Right ventricle myocardium superior (tissue), 1 donor: ENCODE measurements around the gene GPX3. TPM values are rescaled to one million over a fixed set of nuclear protein-coding genes. Genes with fewer than 3 reads are reported as not detected.

Experiments used
- ATAC-seq: fragments of 200-7000 bp; cut with Tn5 transposase; one replicate; pipeline ENCODE4 v1.9.1; 2020; ENCODE audit warnings: mild to moderate bottlenecking; ENCODE audit not compliant: poor library complexity
- DNase-seq: peaks from one replicate; pipeline ENCODE4 v3.0.0-alpha.2; 2020
- intact Hi-C: fragments of 100-400 bp; cut with DNase I; formaldehyde crosslinking; loops from one replicate; pipeline ENCODE4 v1.11.2; 2022
- total RNA-seq: library from RNA; stranded (reverse); fragmentation: NEBNext Ultra II Directional; extraction: Animal tissue kit (Norgen Biotek cat#: 25700); gene quantifications from one replicate; pipeline ENCODE4 v1.2.1, GENCODE V29; 2021
- donor health status: DM: no; HTN: yes; CAD: no; lungs with severe emphysema.

GPX3 gene
- total RNA-seq, 1 donor from 2014 or later = 592 TPM

DNA sequence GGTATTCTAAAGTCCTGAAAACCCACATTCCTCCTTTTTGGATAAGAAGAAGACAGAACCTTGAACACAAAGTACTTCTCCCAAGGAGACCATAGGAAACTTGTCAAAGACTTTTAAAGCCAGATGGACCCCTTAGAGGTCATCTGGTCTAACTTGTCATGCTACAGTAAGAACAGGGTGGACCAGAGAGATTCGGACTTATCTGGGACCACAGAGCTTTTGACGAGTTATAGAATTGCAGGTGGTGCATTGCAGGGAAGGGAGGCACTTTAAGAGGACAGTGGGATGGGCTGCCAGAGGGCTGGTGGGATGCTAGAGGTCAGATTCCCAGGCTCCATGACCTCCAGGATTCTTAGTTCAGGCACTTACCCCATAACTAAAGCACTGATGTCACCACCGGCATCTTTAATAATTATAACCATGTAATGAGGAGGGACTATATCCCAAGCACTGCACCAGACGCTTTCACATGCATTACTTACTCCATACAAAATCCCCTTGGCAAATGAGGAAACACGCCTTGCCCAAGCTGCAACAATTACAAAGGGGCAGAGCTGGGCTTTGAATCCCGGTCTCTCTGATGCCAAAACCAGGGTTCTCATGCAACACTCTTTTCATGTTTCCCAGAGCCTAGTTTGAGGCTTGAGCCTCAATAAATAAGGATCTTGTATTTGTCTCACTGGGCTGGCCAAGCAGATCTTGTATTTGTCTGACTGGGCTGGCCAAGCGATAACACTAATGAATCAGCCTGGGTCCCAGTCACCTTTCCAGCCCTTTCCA, 12.8 kb upstream of the GPX3 start:
- DNase-seq (no peak), ATAC-seq (no peak)
- intact Hi-C loops = loop anchor here (5.0 to 10.0 kb wide), 2 partner anchors 105 to 237 kb away; no protein-coding TSS in a partner anchor

DNA sequence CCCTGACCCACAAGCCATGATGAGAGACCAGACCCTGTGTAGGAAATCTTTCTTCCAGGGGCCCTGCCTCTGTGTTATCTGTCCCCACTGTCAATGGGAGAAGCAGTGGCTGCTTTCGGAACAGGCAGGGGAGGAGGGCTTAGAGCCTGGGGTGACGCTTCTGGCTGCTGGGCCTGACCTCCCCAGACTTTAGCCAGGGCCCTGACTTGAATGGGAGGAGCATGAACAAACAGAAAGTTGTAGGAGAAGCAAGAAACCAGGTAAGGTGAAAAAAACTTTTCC, 12.2 kb upstream of the GPX3 start:
- DNase-seq (no peak), ATAC-seq (no peak)
- intact Hi-C loops = loop anchor here (5.0 to 10.0 kb wide), 2 partner anchors 104 to 237 kb away; no protein-coding TSS in a partner anchor

GRCh38 chr5:151008906-151009305, 11.5 kb upstream of the GPX3 start:
- intact Hi-C loops = loop anchor here (5.0 to 10.0 kb wide), 2 partner anchors 103 to 236 kb away; no protein-coding TSS in a partner anchor
- ATAC-seq = no peak
- no peak for DNase-seq

- intact Hi-C loops = no loop called here
- ATAC-seq (no peak), DNase-seq (no peak)
Observed at GRCh38 chr5:151012862-151013261, 7.5 kb upstream of the GPX3 start.

DNA sequence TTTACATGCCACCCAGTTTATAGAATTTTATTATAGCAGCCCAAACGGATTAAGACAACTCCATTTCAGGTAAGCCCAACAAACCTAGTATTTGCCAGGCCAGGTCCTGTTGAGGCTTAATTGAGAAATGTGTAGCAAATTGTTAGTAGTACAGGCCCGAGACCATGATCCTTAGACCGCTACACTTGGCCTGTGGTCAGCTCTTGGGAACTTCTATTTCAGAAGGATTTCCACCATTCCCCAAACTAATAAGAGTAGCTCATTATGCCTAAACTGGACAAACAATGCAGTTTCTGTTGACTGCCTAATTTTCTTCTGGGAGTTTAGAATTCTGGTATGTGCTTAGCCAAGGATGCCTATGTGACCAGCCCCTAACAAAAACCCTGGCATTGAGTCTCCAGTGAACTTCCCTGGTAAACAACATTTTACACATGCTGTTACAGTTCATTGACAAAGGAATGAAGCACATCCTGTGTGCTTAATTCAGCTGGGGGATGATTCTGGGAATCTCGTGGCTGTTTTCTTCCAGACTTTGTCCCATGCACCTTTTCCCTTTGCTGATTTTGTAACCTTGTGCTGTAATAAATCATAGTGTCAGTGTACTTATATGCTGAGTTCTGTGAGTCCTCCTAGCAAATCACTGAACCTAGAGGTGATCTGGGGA, 5.6 kb upstream of the GPX3 start:
- DNase-seq (no peak), ATAC-seq (peak; percentile 14)
- intact Hi-C loops = no loop called here

DNA sequence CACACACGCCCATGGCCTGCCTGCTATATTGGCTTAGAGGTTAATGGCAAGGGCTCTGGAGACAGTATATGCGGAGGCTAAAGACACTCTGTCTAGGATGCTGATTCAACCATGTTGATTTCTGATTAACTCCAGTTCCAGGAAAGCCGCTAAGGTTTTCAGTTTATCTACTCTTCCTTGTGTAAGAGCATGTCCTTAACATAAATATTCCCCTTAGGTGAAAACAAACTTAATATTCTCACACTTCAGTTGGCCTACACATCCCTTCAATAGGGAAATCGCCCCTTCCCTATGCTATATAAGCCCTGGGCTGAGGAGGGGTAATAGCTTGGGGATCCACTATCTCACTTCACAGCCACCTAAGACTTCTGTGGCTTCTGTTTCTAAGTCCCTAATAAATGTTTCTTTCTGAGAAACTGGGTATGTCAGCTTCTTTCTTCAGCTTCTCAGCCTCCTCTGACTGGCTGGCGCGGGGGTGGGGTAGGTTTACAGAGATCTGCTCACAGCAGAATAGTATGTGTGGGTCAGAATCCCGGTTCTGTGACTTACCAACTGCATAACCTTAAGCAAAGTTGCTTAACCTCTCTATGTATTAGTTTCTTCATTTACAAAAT, 4.3 kb upstream of the GPX3 start:
- intact Hi-C loops = no loop called here
- no peak for DNase-seq
- no peak for ATAC-seq

GRCh38 chr5:151016700-151017099, 3.7 kb upstream of the GPX3 start:
- intact Hi-C loops = no loop called here
- DNase-seq = peak; percentile 76
- peak; percentile 3 for ATAC-seq

DNA sequence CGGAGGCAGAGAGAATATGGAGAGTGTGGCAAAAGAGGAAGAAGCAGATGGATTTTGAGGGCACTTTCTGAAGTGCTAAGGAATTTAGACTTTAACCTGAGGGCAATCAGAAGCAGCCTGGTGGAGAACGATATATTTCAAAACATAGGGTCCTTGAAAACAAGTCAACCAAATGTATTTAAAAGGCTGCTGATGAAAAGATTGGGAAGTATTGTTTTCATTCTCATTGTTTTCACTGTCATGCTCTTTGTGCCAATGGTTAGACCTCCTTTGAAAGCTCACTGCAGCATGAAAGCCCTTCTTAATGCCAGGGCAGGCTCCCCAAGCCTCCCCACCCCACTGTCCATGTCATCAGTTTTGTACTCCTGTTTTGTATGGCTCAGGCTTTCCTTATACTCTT, 2.5 kb upstream of the GPX3 start:
- DNase-seq = no peak
- intact Hi-C loops = no loop called here
- no peak for ATAC-seq

GRCh38 chr5:151018846-151019245, 1.5 kb upstream of the GPX3 start:
- no peak for ATAC-seq
- no peak for DNase-seq
- intact Hi-C loops = no loop called here

DNA sequence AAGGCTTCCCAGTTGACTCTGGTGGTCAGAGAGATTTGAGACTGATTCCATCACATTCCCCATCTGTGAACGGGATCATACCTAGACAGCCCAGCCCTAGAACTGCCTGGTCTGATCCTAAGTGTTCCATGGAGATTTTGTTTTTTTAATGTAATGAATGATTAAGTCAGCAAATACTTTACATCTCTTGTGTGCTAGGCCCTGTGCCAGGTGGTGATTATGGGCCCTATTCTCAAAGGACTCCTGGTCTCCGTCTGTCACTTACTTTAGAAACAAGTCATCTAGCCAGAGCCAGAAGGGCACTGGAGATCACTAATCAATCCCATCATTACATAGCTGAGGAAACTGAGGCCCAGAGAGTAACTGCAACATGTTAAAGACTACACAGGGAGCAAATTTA, 1.1 kb upstream of the GPX3 start:
- ATAC-seq = no peak
- intact Hi-C loops = no loop called here
- no peak for DNase-seq

GRCh38 chr5:151021746-151022145, 1.4 kb downstream of the GPX3 start:
- DNase-seq = no peak
- intact Hi-C loops = no loop called here

DNA sequence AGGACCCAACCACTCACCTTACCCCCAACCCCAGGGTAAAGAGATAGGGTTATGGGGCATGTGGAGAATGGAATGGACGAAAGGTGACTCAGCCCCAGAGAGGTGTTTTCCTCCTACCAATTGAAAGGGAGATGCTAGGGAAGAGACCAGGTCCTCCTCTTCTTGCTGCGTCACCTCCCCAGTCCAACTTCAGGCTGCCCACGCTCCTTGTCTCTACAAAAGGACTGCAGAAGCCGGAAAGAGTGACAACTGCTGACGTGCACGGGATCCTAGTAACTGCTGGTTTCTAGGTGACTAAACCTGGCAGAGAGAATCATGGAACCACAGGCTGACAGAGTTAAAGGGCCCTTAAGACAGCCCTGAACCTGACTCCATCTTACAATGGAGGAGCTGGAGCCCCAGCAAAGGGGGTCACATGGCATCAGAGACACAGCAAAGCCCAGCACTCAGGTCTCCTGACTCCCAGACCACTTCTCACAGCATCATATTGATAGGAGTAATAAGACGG, 2.2 kb downstream of the GPX3 start:
- ATAC-seq (peak; percentile 12), DNase-seq (no peak)
- intact Hi-C loops = no loop called here

More at GRCh38 chr5:151021746-151022145, 1.4 kb downstream of the GPX3 start:
- no peak for ATAC-seq

GRCh38 chr5:151023047-151023615, 2.7 kb downstream of the GPX3 start:
- intact Hi-C loops = no loop called here
- DNase-seq (peak; percentile 85), ATAC-seq (peak; percentile 55)

GRCh38 chr5:151023651-151024050, 3.3 kb downstream of the GPX3 start:
- intact Hi-C loops = no loop called here
- peak; percentile 21 for ATAC-seq
- peak; percentile 84 for DNase-seq

GRCh38 chr5:151024440-151025249, 4.3 kb downstream of the GPX3 start:
- intact Hi-C loops = no loop called here
- no peak for ATAC-seq
- DNase-seq = no peak

GRCh38 chr5:151025250-151025606, 4.8 kb downstream of the GPX3 start:
- ATAC-seq (no peak), DNase-seq (no peak)
- intact Hi-C loops = no loop called here

DNA sequence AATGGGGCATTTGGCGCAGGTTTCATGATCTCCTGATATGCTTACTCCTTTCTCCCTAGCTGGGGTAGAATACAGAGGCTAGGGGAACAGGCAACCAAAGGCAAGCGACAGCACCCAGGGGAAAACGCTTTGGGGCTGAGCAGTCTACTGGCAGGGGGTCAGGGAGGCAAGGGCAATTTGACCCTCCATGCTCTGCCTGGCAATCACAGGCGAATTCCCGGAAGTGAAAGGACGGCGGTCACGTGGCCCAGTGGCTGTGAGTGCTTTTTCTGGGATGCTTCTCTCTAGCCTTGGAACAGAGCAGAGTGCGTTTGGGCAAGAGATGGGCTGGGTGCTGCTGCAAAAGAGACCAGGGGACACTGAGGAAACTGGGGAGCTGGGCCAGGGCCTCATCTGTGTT, 5.7 kb downstream of the GPX3 start:
- no peak for ATAC-seq
- intact Hi-C loops = no loop called here
- no peak for DNase-seq

GRCh38 chr5:151026679-151027078, 6.3 kb downstream of the GPX3 start:
- no peak for ATAC-seq
- intact Hi-C loops = no loop called here
- peak; percentile 77 for DNase-seq
